NCI-H2227 (cell line): ENCODE results near the gene DGKB.

Source experiments
- DNase-seq: peaks from one replicate; lab custom pipeline; 2025; ENCODE audit not compliant: unreplicated experiment; lab: John Stamatoyannopoulos, UW

The DGKB gene

GRCh38 chr7:14861456-14861855, 41.1 kb downstream of the DGKB start:
- DNase-seq = no peak

- no peak for DNase-seq
Measured at GRCh38 chr7:14859267-14859666, 43.3 kb downstream of the DGKB start.

- DNase-seq = no peak
Measured at GRCh38 chr7:14858866-14859265, 43.7 kb downstream of the DGKB start.

GRCh38 chr7:14858410-14858809, 44.1 kb downstream of the DGKB start:
- peak; percentile 19 for DNase-seq

- no peak for DNase-seq
Measured at GRCh38 chr7:14855033-14855794, 47.3 kb downstream of the DGKB start.

GRCh38 chr7:14854471-14854870, 48.1 kb downstream of the DGKB start:
- no peak for DNase-seq

GRCh38 chr7:14851610-14852009, 50.9 kb downstream of the DGKB start:
- peak; percentile 6 for DNase-seq

- DNase-seq = no peak
Measured at GRCh38 chr7:14850039-14850438, 52.5 kb downstream of the DGKB start.

- peak; percentile 22 for DNase-seq
Measured at GRCh38 chr7:14846405-14846804, 56.1 kb downstream of the DGKB start.

- DNase-seq = no peak
Measured at GRCh38 chr7:14843755-14844154, 58.8 kb downstream of the DGKB start.

- no peak for DNase-seq
Measured at GRCh38 chr7:14842523-14842922, 60.0 kb downstream of the DGKB start.

- no peak for DNase-seq
Measured at GRCh38 chr7:14841869-14842268, 60.7 kb downstream of the DGKB start.

GRCh38 chr7:14841086-14841485, 61.5 kb downstream of the DGKB start:
- no peak for DNase-seq

GRCh38 chr7:14839307-14839706, 63.2 kb downstream of the DGKB start:
- DNase-seq = no peak

- no peak for DNase-seq
Measured at GRCh38 chr7:14837216-14837615, 65.3 kb downstream of the DGKB start.

- peak; percentile 57 for DNase-seq
Measured at GRCh38 chr7:14836571-14837189, 65.9 kb downstream of the DGKB start.

- DNase-seq = peak; percentile 13
Measured at GRCh38 chr7:14836006-14836405, 66.5 kb downstream of the DGKB start.

- peak; percentile 80 for DNase-seq
Measured at GRCh38 chr7:14835384-14835783, 67.2 kb downstream of the DGKB start.

- no peak for DNase-seq
Measured at GRCh38 chr7:14834883-14835282, 67.7 kb downstream of the DGKB start.

GRCh38 chr7:14834456-14834855, 68.1 kb downstream of the DGKB start:
- no peak for DNase-seq

GRCh38 chr7:14833707-14834106, 68.8 kb downstream of the DGKB start:
- DNase-seq = no peak

GRCh38 chr7:14828053-14828452, 74.5 kb downstream of the DGKB start:
- DNase-seq = peak; percentile 19

GRCh38 chr7:14826426-14826825, 76.1 kb downstream of the DGKB start:
- DNase-seq = no peak
